Spleen (tissue), 11 donors: ENCODE results near the gene HIVEP3. TPM values are rescaled to one million over a fixed set of nuclear protein-coding genes. Genes with fewer than 3 reads are reported as not detected.

ENCODE experiments used
- DNase-seq: peaks from one replicate; pipeline ENCODE4 v3.0.0-alpha.2; 2020
- H3K27ac ChIP-seq, 8 donors: fragments of 200-600 bp; sonication (generic) in 7 of 8; 1 replicate in 4 of 8; 2 replicates in 4 of 8; pipeline versions ENCODE4 v1.5.0 to v1.8.0; 2016 to 2021; ENCODE audit warnings: inconsistent platforms in 4 of 8, mild to moderate bottlenecking in 4 of 8, moderate library complexity in 1 of 8
- H3K27me3 ChIP-seq, 7 donors: fragments of 200-600 bp; sonication (generic) in 6 of 7; replicated peaks in 1 of 7; 1 replicate in 4 of 7; 2 replicates in 3 of 7; pipeline versions ENCODE4 v1.5.0 to v1.8.0; 2016 to 2021; ENCODE audit warnings: inconsistent platforms in 3 of 7, mild to moderate bottlenecking in 1 of 7
- H3K36me3 ChIP-seq, 6 donors: fragments of 200-600 bp; sonication (generic) in 5 of 6; 1 replicate in 4 of 6; 2 replicates in 2 of 6; pipeline versions ENCODE4 v1.5.0 to v1.8.0; 2016 to 2021; ENCODE audit warnings: inconsistent platforms in 2 of 6
- H3K4me1 ChIP-seq, 6 donors: fragments of 200-600 bp; sonication (generic) in 5 of 6; 1 replicate in 3 of 6; 2 replicates in 3 of 6; pipeline versions ENCODE4 v1.5.0 to v1.8.0; 2016 to 2021; ENCODE audit warnings: inconsistent platforms in 3 of 6
- H3K4me3 ChIP-seq, 8 donors: fragments of 200-600 bp; sonication (generic) in 7 of 8; 1 replicate in 4 of 8; 2 replicates in 4 of 8; pipeline versions ENCODE4 v1.5.0 to v1.8.0; 2016 to 2021; ENCODE audit warnings: inconsistent platforms in 4 of 8, mild to moderate bottlenecking in 4 of 8, moderate library complexity in 2 of 8
- H3K9me3 ChIP-seq, 8 donors: fragments of 200-600 bp; sonication (generic) in 7 of 8; 1 replicate in 4 of 8; 2 replicates in 4 of 8; pipeline versions ENCODE4 v1.5.0 to v1.8.0; 2016 to 2021; ENCODE audit warnings: inconsistent platforms in 4 of 8
- CTCF ChIP-seq, 11 experiments: fragments of 200-600 bp in 7 of 11; fragments of 450-650 bp in 4 of 11; sonication (generic) in 4 of 11; IDR thresholded peaks in 8 of 11; conservative IDR thresholded peaks in 3 of 11; 1 replicate in 7 of 11; 2 replicates in 4 of 11; pipeline versions ENCODE4 v1.4.0 to v1.8.0; 2016 to 2021; ENCODE audit warnings: antibody characterized with exemption in 11 of 11, inconsistent platforms in 4 of 11, mild to moderate bottlenecking in 1 of 11
- POLR2A ChIP-seq, 3 donors: fragments of 450-650 bp; IDR thresholded peaks; one replicate each; pipeline ENCODE4 v1.5.1; 2017; ENCODE audit warnings: antibody characterized with exemption in 3 of 3, mild to moderate bottlenecking in 1 of 3
- POLR2AphosphoS5 ChIP-seq, 3 donors: sonication (generic); formaldehyde crosslinking; IDR thresholded peaks; one replicate each; pipeline ENCODE4 v1.5.1; 2017; ENCODE audit warnings: antibody characterized with exemption in 3 of 3
- WGBS, 5 donors: extraction: QIAGEN DNeasy Blood & Tissue Kit in 3 of 5; methylation state at CpG; one replicate each; pipeline versions ENCODE4 v1.1.5 to v1.1.7; 2013 to 2018; 5-methylcytosine and 5-hydroxymethylcytosine counted together
- intact Hi-C: fragments of 100-400 bp; cut with DNase I; formaldehyde crosslinking; loops from one replicate; pipeline ENCODE4 v1.15.0; 2023; ENCODE audit warnings: low total_unique reads
- polyA plus RNA-seq, 3 donors: library from polyadenylated mRNA; stranded (reverse); fragments of 200-250 nt; gene quantifications; one replicate each; pipeline ENCODE4 v1.2.1, GENCODE V29; 2013
- total RNA-seq, 7 donors: library from RNA; depleted of rRNA in 3 of 7; stranded (reverse); fragments of >200 nt in 3 of 7; fragmentation: NEBNext Ultra II Directional in 4 of 7; extraction: Animal tissue kit (Norgen Biotek cat#: 25700) in 4 of 7; gene quantifications; one replicate each; pipeline versions ENCODE4 v1.1.0 to v1.2.1, GENCODE V29; 2016 to 2021
- donor health status: healthy with polysubstance abuse.
- donor health status: DM: no; HTN: no; CAD: no; lungs with moderate emphysema.
- donor health status: DM: no; HTN: no; CAD: no.
- donor health status: Bipolar disorder and iron deficiency.
- donor health status: healthy.
- donor health status: DM: no; HTN: no; CAD: no.
- donor health status: DM: yes; HTN: yes; CAD: no.

The HIVEP3 gene
- total and polyA plus RNA-seq, 10 donors = 2.4 to 21.2 (median 8.2) TPM

- intact Hi-C loops = no loop called here
- no peaks in the 10 kb centered on the region for H3K36me3 ChIP-seq
- no peak for TF ChIP-seq POLR2A (IDR thresholded peaks at IDR 0.05)
- TF ChIP-seq POLR2AphosphoS5 (IDR thresholded peaks at IDR 0.05) = no peak
- no peak for TF ChIP-seq CTCF (IDR thresholded peaks at IDR 0.05 in 8 of 11, conservative IDR thresholded peaks at IDR 0.05 in 3 of 11)
- DNase-seq = no peak
- H3K9me3 ChIP-seq = no peaks in the 10 kb centered on the region
- 86 to 95% (median 93%) methylated on average over 3 of the region's 3 CpGs for WGBS, 5 donors
- no peak overlapping the region for H3K27ac ChIP-seq
- H3K27me3 ChIP-seq = no peaks in the 10 kb centered on the region
- H3K4me3 ChIP-seq = no peak overlapping the region
- H3K4me1 ChIP-seq = peaks cover 0 to 5% (median 0%) of the 10 kb centered on the region in 6 donors
Measured at GRCh38 chr1:41957568-41957967, 38.8 kb upstream of the HIVEP3 start.

- Histone ChIP-seq H3K27ac (no peak overlapping the region), H3K9me3 (no peaks in the 10 kb centered on the region), H3K4me3 (no peak overlapping the region), H3K36me3 (no peaks in the 10 kb centered on the region), H3K4me1 (peaks cover 0 to 5% (median 0%) of the 10 kb centered on the region in 6 donors), H3K27me3 (no peaks in the 10 kb centered on the region)
- no peak for DNase-seq
- 58 to 67% (median 64%) methylated on average over 9 of the region's 9 CpGs for WGBS, 5 donors
- intact Hi-C loops = no loop called here
- TF ChIP-seq CTCF (IDR thresholded peaks at IDR 0.05 in 8 of 11, conservative IDR thresholded peaks at IDR 0.05 in 3 of 11) (no peak), POLR2A (IDR thresholded peaks at IDR 0.05) (no peak), POLR2AphosphoS5 (IDR thresholded peaks at IDR 0.05) (no peak)
Measured at GRCh38 chr1:41955461-41956159, 36.9 kb upstream of the HIVEP3 start.

- H3K9me3 ChIP-seq = peaks cover 0 to 7% (median 4%) of the 10 kb centered on the region in 8 donors
- DNase-seq = no peak
- no peaks in the 10 kb centered on the region for H3K36me3 ChIP-seq
- no peak overlapping the region for H3K4me3 ChIP-seq
- WGBS, 5 donors = 85 to 90% (median 89%) methylated on average over 6 of the region's 6 CpGs
- TF ChIP-seq POLR2AphosphoS5 (IDR thresholded peaks at IDR 0.05) = no peak
- TF ChIP-seq POLR2A (IDR thresholded peaks at IDR 0.05) = no peak
- no peak for TF ChIP-seq CTCF (IDR thresholded peaks at IDR 0.05 in 8 of 11, conservative IDR thresholded peaks at IDR 0.05 in 3 of 11)
- no peak overlapping the region for H3K27ac ChIP-seq
- H3K27me3 ChIP-seq = no peaks in the 10 kb centered on the region
- H3K4me1 ChIP-seq = peaks cover 0 to 5% (median 0%) of the 10 kb centered on the region in 6 donors
- intact Hi-C loops = no loop called here
Measured at GRCh38 chr1:41954533-41954944, 35.8 kb upstream of the HIVEP3 start.

- DNase-seq = no peak
- Histone ChIP-seq H3K27me3 (no peaks in the 10 kb centered on the region), H3K4me1 (peaks cover 0 to 5% (median 0%) of the 10 kb centered on the region in 6 donors), H3K27ac (no peak overlapping the region), H3K36me3 (no peaks in the 10 kb centered on the region), H3K9me3 (peaks cover 0 to 11% (median 6%) of the 10 kb centered on the region in 8 donors), H3K4me3 (no peak overlapping the region)
- 86 to 92% (median 89%) methylated on average over 1 of the region's 1 CpG for WGBS, 5 donors
- intact Hi-C loops = no loop called here
- TF ChIP-seq POLR2A (IDR thresholded peaks at IDR 0.05) (no peak), POLR2AphosphoS5 (IDR thresholded peaks at IDR 0.05) (no peak), CTCF (IDR thresholded peaks at IDR 0.05 in 8 of 11, conservative IDR thresholded peaks at IDR 0.05 in 3 of 11) (no peak)
Measured at GRCh38 chr1:41953291-41953690, 34.6 kb upstream of the HIVEP3 start.
